SK-N-SH (cell line): ENCODE data around the gene PRKAG1. TPM values are rescaled to one million over a fixed set of nuclear protein-coding genes. Genes with fewer than 3 reads are reported as not detected.

Source experiments
- CTCF ChIA-PET: fragments of 300-600, 350-600 bp; formaldehyde crosslinking; extraction: SDS; loops from one replicate; lab custom pipeline; 2021; lab: Yijun Ruan, JAX
- POLR2A ChIA-PET: fragments of 350-600 bp; sonication (Branson Sonifier 250); formaldehyde crosslinking; extraction: SDS; loops from one replicate; lab custom pipeline; 2020; ENCODE audit warnings: antibody characterized with exemption, inconsistent platforms; lab: Yijun Ruan, JAX
- DNase-seq: peaks from one replicate; pipeline ENCODE4 v3.0.0; 2012
- H2AFZ ChIP-seq: fragments of 200-600 bp; sonication (generic); 2 replicates; pipeline ENCODE4 v1.8.1; 2016; ENCODE audit warnings: antibody characterized with exemption, mild to moderate bottlenecking, low read depth
- H3F3A ChIP-seq: fragments of 200-600 bp; sonication (generic); replicated peaks from 2 replicates; pipeline ENCODE3; 2016; ENCODE audit warnings: antibody characterized with exemption, mild to moderate bottlenecking; ENCODE audit not compliant: insufficient read depth
- H3K27ac ChIP-seq, 2 experiments: fragments of 200-500 bp in 1 of 2; fragments of 200-600 bp in 1 of 2; sonication (Bioruptor generic) in 1 of 2; sonication (generic), shearing (Covaris generic) in 1 of 2; 2 replicates each; pipeline versions ENCODE4 v1.5.1 to v1.6.1; 2014 to 2016; ENCODE audit warnings: low read depth in 2 of 2, inconsistent platforms in 1 of 2, low read length in 1 of 2, mild to moderate bottlenecking in 1 of 2, mixed read lengths in 1 of 2
- H3K27me3 ChIP-seq: fragments of 200-600 bp; sonication (generic), shearing (Covaris generic); 2 replicates; pipeline ENCODE4 v1.6.1; 2016; ENCODE audit warnings: mixed run types; ENCODE audit not compliant: insufficient read depth
- H3K36me3 ChIP-seq, 2 experiments: fragments of 200-500 bp in 1 of 2; fragments of 200-600 bp in 1 of 2; sonication (Bioruptor generic) in 1 of 2; sonication (generic) in 1 of 2; replicated peaks in 1 of 2; 2 replicates each; pipeline versions ENCODE3 to v1.5.1; 2014 to 2016; ENCODE audit warnings: low read length in 1 of 2, mild to moderate bottlenecking in 1 of 2; ENCODE audit not compliant: insufficient read depth in 2 of 2, control insufficient read depth in 1 of 2
- H3K4me1 ChIP-seq, 2 experiments: fragments of 200-500 bp in 1 of 2; fragments of 200-600 bp in 1 of 2; sonication (Bioruptor generic) in 1 of 2; sonication (generic), shearing (Covaris generic) in 1 of 2; 2 replicates each; pipeline versions ENCODE4 v1.5.1 to v1.6.1; 2014 to 2016; ENCODE audit warnings: low read depth in 1 of 2, low read length in 1 of 2, mixed run types in 1 of 2; ENCODE audit not compliant: insufficient read depth in 2 of 2, control insufficient read depth in 1 of 2
- H3K4me2 ChIP-seq: fragments of 200-600 bp; sonication (generic), shearing (Covaris generic); 2 replicates; pipeline ENCODE4 v1.6.1; 2017; ENCODE audit warnings: mixed run types
- H3K4me3 ChIP-seq, 2 experiments: fragments of 200-500 bp in 1 of 2; fragments of 200-600 bp in 1 of 2; sonication (Bioruptor generic) in 1 of 2; sonication (generic), shearing (Covaris generic) in 1 of 2; 2 replicates each; pipeline versions ENCODE4 v1.5.1 to v1.8.1; 2014 to 2016; ENCODE audit warnings: low read depth in 2 of 2, inconsistent platforms in 1 of 2, low read length in 1 of 2, mild to moderate bottlenecking in 1 of 2, mixed read lengths in 1 of 2, moderate library complexity in 1 of 2
- H3K79me2 ChIP-seq: fragments of 200-600 bp; sonication (generic); 2 replicates; pipeline ENCODE4 v1.8.1; 2017; ENCODE audit warnings: mild to moderate bottlenecking; ENCODE audit not compliant: insufficient read depth
- H3K9ac ChIP-seq: fragments of 200-600 bp; sonication (generic); 2 replicates; pipeline ENCODE4 v1.6.1; 2017; ENCODE audit warnings: mixed run types
- H3K9me2 ChIP-seq: fragments of 200-600 bp; sonication (generic); 2 replicates; pipeline ENCODE4 v1.6.1; 2017; ENCODE audit warnings: mixed run types
- H3K9me3 ChIP-seq: fragments of 200-600 bp; sonication (generic); 2 replicates; pipeline ENCODE4 v1.6.1; 2017; ENCODE audit warnings: mixed run types, mild to moderate bottlenecking, moderate library complexity
- H4K20me1 ChIP-seq: fragments of 200-600 bp; sonication (generic); 2 replicates; pipeline ENCODE4 v1.6.1; 2017; ENCODE audit warnings: mild to moderate bottlenecking, mixed run types; ENCODE audit not compliant: insufficient read depth
- CTCF ChIP-seq: fragments of 200-600 bp; sonication (generic); IDR thresholded peaks from 2 replicates; pipeline ENCODE4 v1.6.1; 2017; ENCODE audit warnings: antibody characterized with exemption, mild to moderate bottlenecking, moderate library complexity
- IRF3 ChIP-seq: fragments of 150-350 bp; IDR thresholded peaks from 2 replicates; pipeline ENCODE4 v1.6.1; 2016; ENCODE audit warnings: mild to moderate bottlenecking, low read depth, low read length
- MAX ChIP-seq: IDR thresholded peaks from 2 replicates; pipeline ENCODE4 v1.4.0; 2012; ENCODE audit warnings: low read depth
- MEF2A ChIP-seq: IDR thresholded peaks from 2 replicates; pipeline ENCODE4 v1.4.0; 2012; ENCODE audit warnings: low read depth, borderline replicate concordance
- NRF1 ChIP-seq: IDR thresholded peaks from 2 replicates; pipeline ENCODE4 v1.6.1; 2012; ENCODE audit warnings: low read depth, mild to moderate bottlenecking, low read length
- PBX3 ChIP-seq: IDR thresholded peaks from 2 replicates; pipeline ENCODE4; 2012
- RAD21 ChIP-seq: IDR thresholded peaks from 2 replicates; pipeline ENCODE4 v1.6.1; 2012; ENCODE audit warnings: mild to moderate bottlenecking, low read length
- REST ChIP-seq: IDR thresholded peaks from 2 replicates; pipeline ENCODE4 v1.6.1; 2012; ENCODE audit warnings: mild to moderate bottlenecking, low read depth, low read length, moderate library complexity
- SMC3 ChIP-seq: IDR thresholded peaks from 2 replicates; pipeline ENCODE4 v1.6.1; 2012; ENCODE audit warnings: low read depth, low read length, improper control_type of control experiment
- TCF12 ChIP-seq: IDR thresholded peaks from 2 replicates; pipeline ENCODE4 v1.4.0; 2012
- USF2 ChIP-seq: fragments of 150-350 bp; IDR thresholded peaks from 2 replicates; pipeline ENCODE4 v1.6.1; 2017; ENCODE audit warnings: antibody characterized with exemption, low read length, low read depth, borderline replicate concordance
- WGBS: methylation state at CpG from one replicate; pipeline ENCODE4 v1.1.6; 2017; ENCODE audit warnings: low lambda C conversion rate; 5-methylcytosine and 5-hydroxymethylcytosine counted together
- polyA plus RNA-seq, 3 experiments: library from polyadenylated mRNA; depleted of rRNA; stranded (reverse); fragments of >200 nt; gene quantifications; 2 replicates each; pipeline ENCODE4 v1.2.3, GENCODE V29; 2012

Gene PRKAG1
- polyA plus RNA-seq, 1 of the 3 experiments (the other 2 are of a cell fraction) = 75.1 TPM

- TF ChIP-seq REST (no peak), SMC3 (peak; percentile 37)
- TF ChIP-seq, all 33 proteins: peak for 3
Observed at GRCh38 chr12:48996794-48997718, 21.5 kb downstream of the PRKAG1 start (continued).

- H3K9me3 ChIP-seq = no peaks in the 10 kb centered on the region
- no peaks in the 10 kb centered on the region; the same call in 1 of the 2 replicates for H3K27me3 ChIP-seq
- peak overlapping the region; percentile 1 to 41; a peak in 1 of 4 replicates for H3K4me3 ChIP-seq
- H3K79me2 ChIP-seq = no peaks in the 10 kb centered on the region
- no peak overlapping the region for H3K9ac ChIP-seq
- CTCF ChIA-PET = interaction anchor here (0.6 to 33.0 kb wide), 17 partner anchors 18 to 168 kb away, joined by 3 to 935 read pairs (median 4); partner anchors contain the start of genes ARF3, DDX23, FKBP11 and PRKAG1
- no peak for TF ChIP-seq IRF3
- peak; percentile 72 for TF ChIP-seq PBX3
- peak; percentile 86 for TF ChIP-seq RAD21
- 0 out of 2 replicates have a peak, but pooled peaks have one; percentile 24 for TF ChIP-seq MAX
- no peak for TF ChIP-seq USF2
- TF ChIP-seq CTCF = peak; percentile 70
- TF ChIP-seq SMC3 = peak; percentile 60
- TF ChIP-seq TCF12 = no peak
- 0 out of 2 replicates have a peak, but pooled peaks have one; percentile 36 for TF ChIP-seq NRF1
- TF ChIP-seq MEF2A = no peak
- TF ChIP-seq, all 33 proteins: peak for 6
- Histone ChIP-seq H3F3A (peaks cover 10% of the 10 kb centered on the region), H3K4me1 (peaks cover 9 to 17% of the 10 kb centered on the region in 2 experiments; a peak in 3 of 4 replicates), H3K36me3 (no peaks in the 10 kb centered on the region), H3K4me2 (peak overlapping the region; percentile 53), H3K27ac (no peak overlapping the region), H3K9me2 (no peaks in the 10 kb centered on the region), H2AFZ (peak overlapping the region; percentile 52; the same call in 1 of the 2 replicates), H4K20me1 (no peaks in the 10 kb centered on the region)
- DNase-seq = peak; percentile 98
- POLR2A ChIA-PET = no interaction called here
- WGBS = 24% methylated on average over 20 of the region's 32 CpGs
Observed at GRCh38 chr12:48995086-48995879, 23.3 kb downstream of the PRKAG1 start.
